Duodenal mucosa (tissue), 2 donors: ENCODE results near the gene NDUFA13.

Experiments
- H3K27ac ChIP-seq: one replicate; pipeline ENCODE4 v1.7.0; 2013; ENCODE audit warnings: low read depth, low read length
- H3K27me3 ChIP-seq, 2 donors: one replicate each; pipeline ENCODE4 v1.7.0; 2013; ENCODE audit warnings: low read length in 2 of 2, control low read depth in 1 of 2; ENCODE audit not compliant: insufficient read depth in 2 of 2, control insufficient read depth in 1 of 2
- H3K36me3 ChIP-seq, 2 donors: one replicate each; pipeline ENCODE4 v1.7.0; 2013; ENCODE audit warnings: low read length in 2 of 2, control low read depth in 1 of 2; ENCODE audit not compliant: insufficient read depth in 2 of 2, control insufficient read depth in 1 of 2
- H3K4me1 ChIP-seq, 2 donors: one replicate each; pipeline ENCODE4 v1.7.0; 2013; ENCODE audit warnings: low read length in 2 of 2, control low read depth in 1 of 2; ENCODE audit not compliant: insufficient read depth in 2 of 2, control insufficient read depth in 1 of 2
- H3K4me3 ChIP-seq, 2 donors: one replicate each; pipeline ENCODE4 v1.7.0; 2013; ENCODE audit warnings: low read length in 2 of 2, low read depth in 1 of 2
- H3K9ac ChIP-seq, 2 donors: one replicate each; pipeline ENCODE4 v1.7.0; 2013; ENCODE audit warnings: low read length in 2 of 2, low read depth in 1 of 2
- H3K9me3 ChIP-seq, 2 donors: one replicate each; pipeline ENCODE4 v1.7.0; 2013; ENCODE audit warnings: low read length in 2 of 2, control low read depth in 1 of 2; ENCODE audit not compliant: control insufficient read depth in 1 of 2

Gene NDUFA13

GRCh38 chr19:19571071-19571786 is 55.2 kb downstream of the NDUFA13 start:
- Histone ChIP-seq H3K27ac (no peak overlapping the region), H3K4me3 (no peak overlapping the region), H3K9ac (no peak overlapping the region), H3K4me1 (peaks cover 0 to 1% of the 10 kb centered on the region in 2 donors), H3K27me3 (no peaks in the 10 kb centered on the region), H3K9me3 (no peaks in the 10 kb centered on the region), H3K36me3 (no peaks in the 10 kb centered on the region)

DNA sequence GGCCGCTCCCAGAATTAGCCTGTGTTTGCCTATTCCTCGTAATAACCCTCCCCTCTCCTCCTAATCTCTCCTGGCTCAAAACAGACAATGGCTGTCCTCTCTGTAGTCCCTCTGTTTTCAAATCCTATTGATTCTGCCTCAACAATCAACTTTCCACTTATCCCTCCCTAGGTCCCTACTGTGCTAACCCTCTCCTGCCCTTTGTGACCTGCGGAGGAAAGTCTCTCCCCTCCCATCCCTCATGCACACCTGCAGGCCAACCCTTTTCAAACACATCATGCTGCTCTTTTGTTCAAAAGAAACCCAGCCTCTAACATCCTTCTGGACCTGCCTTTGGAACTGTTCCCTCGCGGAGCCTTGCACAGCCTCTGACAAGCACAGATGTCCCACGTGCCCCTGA is 59.4 kb downstream of the NDUFA13 start:
- Histone ChIP-seq H3K4me1 (peaks cover 4 to 9% of the 10 kb centered on the region in 2 donors), H3K9ac (no peak overlapping the region), H3K36me3 (no peaks in the 10 kb centered on the region), H3K9me3 (no peaks in the 10 kb centered on the region), H3K4me3 (no peak overlapping the region), H3K27ac (no peak overlapping the region), H3K27me3 (no peaks in the 10 kb centered on the region)
